ENCODE results near the gene BAG5.

The BAG5 gene

DNA sequence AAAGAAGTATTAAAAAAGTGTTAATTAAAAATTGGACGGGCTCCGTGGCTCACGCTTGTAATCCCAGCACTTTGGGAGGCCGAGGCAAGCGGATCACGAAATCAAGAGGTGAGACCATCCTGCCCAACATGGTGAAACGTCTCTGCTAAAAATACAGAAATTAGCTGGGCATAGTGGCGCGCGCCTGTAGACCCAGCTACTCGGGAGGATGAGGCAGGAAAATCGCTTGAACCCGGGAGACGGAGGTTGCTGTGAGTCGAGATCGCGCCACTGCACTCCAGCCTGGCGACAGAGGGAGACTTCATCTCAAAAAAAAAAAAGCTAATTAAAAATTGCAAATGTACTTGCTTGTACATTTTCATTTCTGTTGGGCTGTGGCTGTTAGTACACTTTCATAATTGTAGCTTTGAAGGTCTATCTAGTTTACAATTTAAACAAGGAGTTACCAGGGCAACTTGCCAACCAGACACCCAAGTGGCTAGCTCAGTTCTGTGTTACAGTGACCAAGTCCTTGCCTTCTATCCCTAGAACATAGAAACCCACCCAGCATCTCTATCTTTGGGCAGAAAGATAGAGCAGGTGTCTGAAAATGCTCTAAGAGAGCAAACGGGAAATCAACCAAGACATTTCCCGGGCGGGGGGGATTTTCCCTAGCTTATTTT lies 1.5 kb upstream of the BAG5 start:
- DNase-seq (ENCODE audit: low read depth) = no peak

DNA sequence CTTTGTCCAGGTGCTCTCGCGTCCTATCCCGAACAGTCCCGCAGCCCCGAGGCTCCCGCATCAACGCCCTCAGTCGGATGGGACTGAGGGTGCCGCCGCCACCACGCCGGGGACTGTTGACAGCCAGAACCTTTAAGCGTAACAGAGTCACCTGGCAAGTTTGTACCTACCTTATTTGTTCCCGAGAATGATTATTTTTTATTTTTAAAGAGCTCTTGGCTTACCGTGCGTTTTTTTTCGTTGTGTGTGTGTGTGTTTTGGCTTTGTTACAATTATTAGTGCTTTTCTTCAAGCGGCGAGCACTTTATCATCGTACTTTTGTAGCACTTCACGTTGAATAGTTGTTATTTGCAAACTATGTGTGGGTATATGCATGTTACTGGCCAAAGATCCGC lies 766 bp upstream of the BAG5 start:
- DNase-seq (ENCODE audit: low read depth) = no peak

DNA sequence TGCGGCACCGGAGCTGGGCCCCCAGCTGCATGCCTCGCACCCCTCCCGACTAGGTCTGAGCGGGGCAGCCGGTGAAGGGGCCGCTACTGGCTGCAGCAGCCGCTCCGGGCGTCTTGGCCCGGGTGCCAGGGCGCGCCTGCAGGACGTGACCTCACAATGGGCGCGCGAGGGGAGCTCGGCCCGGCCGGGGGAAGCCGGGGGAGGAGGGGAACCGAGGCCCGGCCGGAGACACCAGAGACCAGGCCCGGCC lies 353 bp downstream of the BAG5 start:
- peak; percentile 21 for DNase-seq (ENCODE audit: low read depth)

- DNase-seq (ENCODE audit: low read depth) = peak; percentile 27
Observed at GRCh38 chr14:103561381-103562178, 877 bp downstream of the BAG5 start.

- DNase-seq (ENCODE audit: low read depth) = no peak
Observed at GRCh38 chr14:103560691-103561090, 1.8 kb downstream of the BAG5 start.

GRCh38 chr14:103559766-103560165 lies 2.7 kb downstream of the BAG5 start:
- no peak for DNase-seq (ENCODE audit: low read depth)

DNA sequence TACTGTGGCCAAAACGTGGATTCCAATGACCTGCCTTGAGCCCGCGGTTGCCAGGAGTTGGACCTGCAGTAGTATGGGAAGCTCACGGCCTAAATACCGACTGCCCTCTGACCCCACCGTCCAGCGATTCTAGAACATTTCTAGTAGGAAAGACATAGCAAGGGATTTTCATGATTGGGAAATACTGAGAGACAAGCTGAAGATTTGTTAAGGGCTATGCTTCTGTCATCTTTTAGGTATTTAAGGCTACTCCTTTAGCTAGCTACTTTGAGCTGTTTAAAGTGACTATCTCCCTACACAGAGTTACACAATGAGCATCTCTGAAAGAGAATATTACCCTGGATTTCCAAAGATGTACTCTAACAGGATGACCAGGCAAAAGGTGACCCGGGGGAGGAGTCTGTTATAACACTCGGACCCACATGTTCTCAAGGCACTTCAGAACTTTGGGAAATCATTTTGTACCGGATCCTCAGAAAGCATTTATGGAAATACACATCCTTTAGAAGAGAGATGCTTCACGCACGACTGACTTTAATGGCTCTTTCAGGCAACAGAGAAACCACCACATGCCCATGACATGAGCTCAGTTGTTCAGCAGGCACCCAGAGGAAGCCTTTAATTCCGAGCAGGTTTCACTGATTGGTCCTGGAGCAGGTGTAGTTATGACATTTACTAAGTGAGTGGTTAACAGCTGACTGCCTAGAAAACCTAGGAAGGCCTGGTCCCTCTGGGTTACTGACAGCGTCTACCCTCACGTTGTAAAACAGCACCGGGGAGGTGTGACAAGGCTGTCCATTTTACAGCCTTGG lies 4.2 kb downstream of the BAG5 start:
- peak; percentile 16 for DNase-seq (ENCODE audit: low read depth)

DNA sequence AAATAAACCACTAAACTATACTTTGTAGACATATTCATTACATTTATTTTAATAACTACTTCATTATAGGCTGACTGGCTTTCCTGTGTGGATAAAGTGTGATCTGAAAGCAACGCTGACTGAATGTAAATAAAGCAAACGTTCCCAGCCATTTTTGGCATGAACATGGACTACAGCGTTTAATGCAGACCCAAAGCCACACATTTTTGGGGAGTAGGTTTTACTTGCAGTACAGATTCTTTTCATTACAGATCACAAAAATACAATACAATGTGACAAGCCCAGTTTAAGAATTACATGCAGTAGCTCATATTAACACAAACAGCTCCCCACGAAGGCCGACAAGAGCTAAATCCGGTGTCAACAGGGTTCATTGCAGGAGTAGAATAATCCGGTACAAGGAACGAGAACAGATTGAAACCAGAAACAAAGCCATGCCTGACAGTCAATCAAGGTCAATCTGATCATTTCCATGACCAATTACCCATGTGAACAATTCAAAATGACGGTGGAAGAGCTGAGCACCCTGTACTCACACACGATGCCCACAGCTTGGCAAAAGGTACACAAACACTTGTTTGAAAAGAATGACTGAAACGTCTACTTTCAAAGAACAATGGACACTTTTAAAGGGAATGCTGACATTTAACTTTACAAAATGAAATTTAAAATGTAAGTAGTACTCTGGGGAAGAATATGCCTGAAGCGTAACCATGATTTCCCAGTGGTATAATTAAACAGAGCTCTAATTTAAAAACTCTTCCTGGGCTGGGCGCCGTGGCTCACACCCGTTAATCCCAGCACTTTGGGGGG lies 5.3 kb downstream of the BAG5 start:
- DNase-seq (ENCODE audit: low read depth) = no peak

GRCh38 chr14:103555559-103556337 lies 6.7 kb downstream of the BAG5 start:
- DNase-seq (ENCODE audit: low read depth) = no peak

- DNase-seq (ENCODE audit: low read depth) = no peak
Observed at GRCh38 chr14:103552846-103553210, 9.6 kb downstream of the BAG5 start.

DNA sequence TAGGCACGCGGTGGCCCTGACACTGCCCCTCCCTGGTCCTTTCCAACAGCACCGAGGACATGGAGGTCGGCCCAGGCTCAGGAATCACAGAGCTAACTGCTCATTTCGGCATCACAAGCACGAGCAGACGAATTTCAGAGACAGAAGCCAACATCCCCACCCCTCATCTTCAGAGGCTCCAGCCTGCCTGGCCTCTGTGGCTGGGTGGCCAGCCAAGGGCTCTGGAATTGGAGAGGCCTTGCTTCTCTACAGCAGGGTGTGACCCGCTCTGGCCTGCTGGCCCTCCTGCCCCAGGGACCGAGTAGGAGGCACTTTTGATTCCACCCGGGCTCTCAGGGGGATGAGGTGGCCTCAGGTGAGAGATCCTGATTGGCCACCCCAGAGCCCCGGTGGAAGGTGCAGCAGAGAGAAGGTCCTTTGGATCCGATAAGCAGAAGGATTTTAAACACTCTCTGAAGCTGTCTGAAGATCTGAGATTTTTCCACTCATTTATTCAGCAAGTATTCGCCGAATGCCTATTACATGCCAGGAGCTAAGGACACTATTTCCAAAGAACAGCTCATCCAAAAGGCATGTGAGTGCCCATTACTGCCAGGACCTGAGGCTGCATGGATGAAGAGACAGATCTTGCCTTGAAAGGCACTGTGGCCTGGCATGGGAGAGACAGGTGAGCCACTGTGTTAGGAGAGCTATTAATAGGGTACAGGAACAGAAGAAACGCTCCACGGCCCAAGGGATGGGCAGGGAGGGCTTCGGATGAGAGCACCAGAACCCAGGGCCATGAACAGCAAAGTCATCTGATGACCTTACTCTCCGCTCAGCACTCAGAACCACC lies 10.2 kb downstream of the BAG5 start:
- no peak for DNase-seq (ENCODE audit: low read depth)

DNA sequence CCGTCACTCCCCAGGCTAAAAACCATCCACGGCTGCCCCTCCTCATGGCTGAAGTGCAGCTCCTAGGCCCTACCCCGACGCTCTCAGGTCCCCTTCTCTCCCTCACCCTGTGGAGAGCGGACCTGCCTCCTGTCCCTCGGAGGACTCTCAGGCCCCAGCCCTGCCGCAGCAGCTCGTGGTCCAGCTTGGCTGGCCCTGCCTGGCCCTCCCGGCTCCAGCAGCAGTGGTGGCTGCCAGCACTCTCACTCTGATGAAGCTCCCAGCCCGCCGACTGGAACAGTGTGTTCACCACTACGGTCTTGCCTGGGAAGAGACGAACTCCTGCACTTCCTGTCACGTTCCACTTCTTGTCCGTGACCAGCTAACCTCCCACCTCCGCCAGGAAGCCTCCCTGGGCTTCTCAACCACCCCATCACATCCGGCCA lies 11.1 kb downstream of the BAG5 start:
- no peak for DNase-seq (ENCODE audit: low read depth)

DNA sequence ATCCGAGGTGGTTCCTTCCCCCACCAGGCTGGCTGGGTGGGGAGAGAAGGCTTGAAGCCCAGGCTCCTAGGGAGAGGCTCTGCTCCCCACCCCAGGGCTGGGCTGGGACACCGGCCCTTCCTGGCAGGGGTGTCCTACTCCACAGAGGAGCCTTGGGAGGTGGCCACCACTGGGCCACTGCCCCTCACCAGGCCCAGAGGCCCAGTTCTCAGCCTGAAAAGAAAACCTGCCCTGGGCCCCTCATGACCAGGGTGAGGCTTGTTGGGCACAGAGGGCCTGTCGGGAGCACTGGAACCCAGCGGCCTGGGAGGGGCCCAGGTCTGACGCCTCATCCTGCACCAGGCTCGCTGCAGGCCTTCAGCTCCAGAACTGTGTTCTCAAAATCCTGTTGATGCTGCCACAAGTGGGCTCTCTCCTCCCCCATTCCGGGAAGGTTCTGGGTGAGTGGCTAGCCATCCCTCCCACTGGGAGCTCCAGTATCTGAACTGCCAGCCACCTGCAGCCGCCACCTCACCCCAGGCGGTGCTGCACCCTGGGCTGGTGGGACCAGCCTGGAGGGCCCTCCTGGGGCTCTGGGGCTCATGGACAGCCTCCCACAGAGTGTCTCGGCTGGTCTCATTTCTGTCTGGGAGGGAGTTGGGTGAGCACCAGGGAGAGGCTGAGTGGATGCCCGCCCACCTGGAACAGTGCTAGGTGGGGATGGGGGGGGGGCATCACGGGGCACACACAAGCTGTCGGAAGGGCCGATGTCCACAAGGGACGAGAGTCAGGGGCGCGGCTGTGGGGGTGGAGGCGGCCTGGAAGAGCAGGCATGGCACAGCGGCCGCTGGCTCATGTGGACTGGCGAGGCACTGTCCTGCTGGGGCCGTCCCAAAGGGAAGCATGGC lies 11.8 kb downstream of the BAG5 start:
- no peak for DNase-seq (ENCODE audit: low read depth)

- no peak for DNase-seq (ENCODE audit: low read depth)
Observed at GRCh38 chr14:103549361-103550311, 12.8 kb downstream of the BAG5 start.

DNA sequence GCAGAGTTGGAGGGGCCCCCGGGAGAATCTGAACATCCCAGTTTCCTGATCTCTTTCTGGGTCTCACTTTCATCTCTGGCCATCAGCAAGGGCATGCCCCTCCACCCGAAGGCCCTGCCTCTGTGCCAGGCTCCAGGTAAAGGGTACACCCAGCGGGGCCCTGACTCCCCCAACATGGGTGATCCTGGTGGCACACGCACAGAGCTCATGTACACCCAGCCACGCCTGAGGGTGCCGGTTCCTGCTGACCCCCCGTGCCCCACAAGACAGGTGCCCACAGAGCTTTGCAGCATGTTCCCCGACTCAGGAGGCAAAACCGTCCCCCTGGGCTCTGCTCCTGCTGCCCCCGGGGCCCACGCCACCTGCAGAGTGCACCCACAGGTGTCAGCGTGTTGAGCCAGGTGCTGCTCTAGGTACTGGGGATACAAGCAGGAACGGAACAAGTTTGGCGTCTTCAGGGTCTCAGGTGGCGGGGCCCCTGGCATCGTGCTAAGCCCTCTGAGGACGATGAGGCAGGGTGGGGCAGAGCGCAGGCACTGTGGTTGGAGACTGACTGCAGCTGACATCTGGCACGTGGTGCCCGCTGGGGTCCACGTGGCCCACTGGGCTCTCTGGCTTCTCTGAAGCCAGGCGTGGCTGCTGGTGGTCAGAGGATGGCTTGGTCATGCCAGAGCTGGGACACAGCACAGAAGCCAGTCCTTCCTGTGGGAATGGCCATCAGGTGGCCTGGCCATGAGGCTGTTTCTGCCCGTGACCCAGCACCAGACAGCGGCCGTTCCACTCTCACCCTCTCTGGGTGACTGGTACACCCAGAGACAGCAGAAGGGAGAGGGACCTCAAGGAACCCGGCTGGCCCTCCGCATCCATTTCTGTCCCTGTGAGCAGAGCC lies 13.8 kb downstream of the BAG5 start:
- no peak for DNase-seq (ENCODE audit: low read depth)

GRCh38 chr14:103547941-103548462 lies 14.5 kb downstream of the BAG5 start:
- no peak for DNase-seq (ENCODE audit: low read depth)

DNA sequence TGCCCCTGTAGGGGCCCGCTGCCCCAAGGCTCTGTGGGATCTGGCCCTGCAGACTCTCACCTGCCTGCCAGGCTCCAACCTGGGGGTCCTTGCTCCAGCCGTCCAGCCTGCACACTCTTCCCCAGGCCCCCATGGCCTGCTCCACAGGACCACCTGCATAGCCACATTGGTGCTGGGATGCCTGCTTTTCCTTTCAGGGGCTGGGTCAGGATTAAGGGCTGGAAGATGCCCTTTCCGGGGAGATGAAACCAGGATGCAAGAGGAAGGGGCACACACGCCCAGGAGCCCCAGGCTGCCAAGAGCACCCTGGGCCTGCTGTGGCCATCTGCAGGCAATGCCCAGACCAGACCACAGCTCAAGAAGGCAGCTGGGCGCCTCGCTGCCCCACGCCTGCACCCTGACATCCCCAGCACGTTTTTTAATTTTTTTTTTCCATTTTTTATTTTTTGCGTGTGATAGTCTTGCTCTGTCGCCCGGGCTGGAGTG lies 15.0 kb downstream of the BAG5 start:
- no peak for DNase-seq (ENCODE audit: low read depth)

Measured in stromal cell of bone marrow (primary cell).